Parathyroid adenoma (tissue), 2 donors: ENCODE data around the gene AGBL1.

Source experiments
- H2AFZ ChIP-seq: fragments of 300-600 bp; sonication (generic); one replicate; pipeline ENCODE4 v1.7.0; 2017; ENCODE audit warnings: antibody characterized with exemption, mild to moderate bottlenecking
- H3K27ac ChIP-seq: fragments of 300-600 bp; sonication (generic); one replicate; pipeline ENCODE4 v1.7.0; 2017
- H3K27me3 ChIP-seq: fragments of 300-600 bp; sonication (generic); one replicate; pipeline ENCODE4 v1.7.0; 2017; ENCODE audit warnings: low read length; ENCODE audit not compliant: control insufficient read depth, insufficient read depth
- H3K36me3 ChIP-seq: fragments of 300-600 bp; sonication (generic); one replicate; pipeline ENCODE4 v1.7.0; 2017; ENCODE audit warnings: low read length; ENCODE audit not compliant: control insufficient read depth, insufficient read depth
- H3K4me1 ChIP-seq: fragments of 300-600 bp; sonication (generic); one replicate; pipeline ENCODE4 v1.7.0; 2017; ENCODE audit warnings: control low read depth
- H3K4me2 ChIP-seq: fragments of 300-600 bp; sonication (generic); one replicate; pipeline ENCODE4 v1.7.0; 2017; ENCODE audit warnings: low read length
- H3K4me3 ChIP-seq: fragments of 300-600 bp; sonication (generic); one replicate; pipeline ENCODE4 v1.7.0; 2017; ENCODE audit warnings: low read depth, low read length
- H3K79me2 ChIP-seq: fragments of 300-600 bp; sonication (generic); one replicate; pipeline ENCODE4 v1.7.0; 2017; ENCODE audit warnings: control low read depth
- H3K9ac ChIP-seq: fragments of 300-600 bp; sonication (generic); one replicate; pipeline ENCODE4 v1.7.0; 2017; ENCODE audit warnings: mild to moderate bottlenecking
- H3K9me3 ChIP-seq: fragments of 300-600 bp; sonication (generic); one replicate; pipeline ENCODE4 v1.7.0; 2017; ENCODE audit warnings: low read length; ENCODE audit not compliant: control insufficient read depth
- CTCF ChIP-seq: fragments of 300-600 bp; sonication (generic); IDR thresholded peaks from one replicate; pipeline ENCODE4 v1.7.0; 2017; ENCODE audit warnings: antibody characterized with exemption, mild to moderate bottlenecking
- donor health status: primary hyperparathyroidism.

The AGBL1 gene

DNA sequence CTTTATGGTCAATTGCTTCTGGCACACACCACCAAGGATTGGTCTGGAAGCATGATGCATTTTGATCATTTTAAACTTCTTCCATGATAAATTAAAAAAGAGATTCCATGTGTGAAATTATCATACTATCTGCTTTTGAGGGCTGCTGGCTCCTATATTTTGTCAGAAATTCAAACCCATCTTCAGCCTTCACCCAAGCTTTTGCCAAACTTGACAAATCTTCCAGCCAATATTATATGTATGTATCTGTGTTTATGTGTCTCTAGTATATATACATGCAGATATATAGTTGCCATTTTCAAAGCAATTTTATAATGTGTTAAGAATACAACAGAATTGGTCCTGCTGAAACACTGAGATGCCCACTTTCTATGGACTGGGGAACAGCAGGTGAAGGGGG, 275.7 kb downstream of the AGBL1 start:
- Histone ChIP-seq H3K36me3 (no peaks in the 10 kb centered on the region), H3K4me2 (no peak overlapping the region)

GRCh38 chr15:86355801-86356200, 276.1 kb downstream of the AGBL1 start:
- Histone ChIP-seq H3K27me3 (no peaks in the 10 kb centered on the region), H3K36me3 (no peaks in the 10 kb centered on the region), H2AFZ (no peak overlapping the region), H3K9me3 (no peaks in the 10 kb centered on the region), H3K9ac (no peak overlapping the region), H3K4me1 (no peaks in the 10 kb centered on the region), H3K79me2 (no peaks in the 10 kb centered on the region), H3K27ac (no peak overlapping the region), H3K4me2 (no peak overlapping the region), H3K4me3 (no peak overlapping the region)
- no peak for TF ChIP-seq CTCF

More for the DNA sequence above, 275.7 kb downstream of the AGBL1 start:
- no peaks in the 10 kb centered on the region for H3K79me2 ChIP-seq
- no peak overlapping the region for H3K4me3 ChIP-seq
- H2AFZ ChIP-seq = no peak overlapping the region
- no peaks in the 10 kb centered on the region for H3K9me3 ChIP-seq
- no peak for TF ChIP-seq CTCF
- no peaks in the 10 kb centered on the region for H3K27me3 ChIP-seq
- H3K27ac ChIP-seq = no peak overlapping the region
- no peaks in the 10 kb centered on the region for H3K4me1 ChIP-seq
- H3K9ac ChIP-seq = no peak overlapping the region

DNA sequence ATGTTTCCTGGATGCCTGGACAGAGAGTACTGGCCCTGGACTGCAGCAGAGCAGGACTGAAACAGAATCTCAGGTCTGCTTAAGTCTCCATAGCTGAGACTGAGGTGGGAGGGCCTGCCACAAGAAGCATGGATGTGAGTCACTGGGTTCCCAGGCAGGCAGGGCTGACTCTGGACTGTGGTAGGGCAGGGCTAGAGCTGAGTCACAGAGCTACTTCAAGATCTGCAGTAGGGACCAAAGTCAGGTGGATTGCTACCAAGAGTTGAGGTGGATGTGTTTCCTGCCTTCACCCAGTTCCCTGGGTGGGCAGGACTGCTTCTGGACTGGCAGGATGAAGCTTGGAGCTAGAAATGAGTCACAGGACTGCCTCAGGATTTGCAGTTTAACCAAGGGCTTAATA, 282.9 kb downstream of the AGBL1 start:
- no peaks in the 10 kb centered on the region for H3K79me2 ChIP-seq
- H3K4me3 ChIP-seq = no peak overlapping the region
- no peaks in the 10 kb centered on the region for H3K36me3 ChIP-seq
- H3K27me3 ChIP-seq = no peaks in the 10 kb centered on the region
- H3K4me1 ChIP-seq = no peaks in the 10 kb centered on the region
- H3K27ac ChIP-seq = no peak overlapping the region
- H3K4me2 ChIP-seq = no peak overlapping the region
- TF ChIP-seq CTCF = no peak
- H3K9me3 ChIP-seq = no peaks in the 10 kb centered on the region
- H2AFZ ChIP-seq = no peak overlapping the region
- H3K9ac ChIP-seq = no peak overlapping the region

DNA sequence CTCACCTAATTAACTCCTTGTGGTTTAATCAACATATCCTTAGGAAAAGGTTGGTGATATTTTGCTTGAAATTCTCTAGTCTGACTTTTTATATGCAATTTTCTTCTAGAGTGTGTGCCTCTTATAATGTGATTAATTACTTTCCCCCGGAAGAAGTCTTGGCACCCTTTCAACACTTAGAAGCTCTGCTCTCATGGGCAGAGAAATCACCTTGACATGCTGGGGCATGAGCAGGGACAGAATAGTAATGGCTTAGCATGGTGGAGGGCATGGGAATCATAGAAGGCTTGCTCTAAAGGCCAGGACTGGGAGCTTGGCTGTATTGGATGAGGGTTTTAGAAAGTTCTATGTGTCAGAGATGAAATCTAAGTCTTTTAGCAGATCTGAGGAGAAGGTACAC, 293.5 kb downstream of the AGBL1 start:
- no peaks in the 10 kb centered on the region for H3K4me1 ChIP-seq
- no peak overlapping the region for H2AFZ ChIP-seq
- peaks cover 5% of the 10 kb centered on the region for H3K9me3 ChIP-seq
- H3K79me2 ChIP-seq = no peaks in the 10 kb centered on the region
- no peak overlapping the region for H3K9ac ChIP-seq
- H3K27me3 ChIP-seq = no peaks in the 10 kb centered on the region
- no peak for TF ChIP-seq CTCF
- H3K27ac ChIP-seq = no peak overlapping the region
- no peak overlapping the region for H3K4me3 ChIP-seq
- no peaks in the 10 kb centered on the region for H3K36me3 ChIP-seq
- H3K4me2 ChIP-seq = no peak overlapping the region

DNA sequence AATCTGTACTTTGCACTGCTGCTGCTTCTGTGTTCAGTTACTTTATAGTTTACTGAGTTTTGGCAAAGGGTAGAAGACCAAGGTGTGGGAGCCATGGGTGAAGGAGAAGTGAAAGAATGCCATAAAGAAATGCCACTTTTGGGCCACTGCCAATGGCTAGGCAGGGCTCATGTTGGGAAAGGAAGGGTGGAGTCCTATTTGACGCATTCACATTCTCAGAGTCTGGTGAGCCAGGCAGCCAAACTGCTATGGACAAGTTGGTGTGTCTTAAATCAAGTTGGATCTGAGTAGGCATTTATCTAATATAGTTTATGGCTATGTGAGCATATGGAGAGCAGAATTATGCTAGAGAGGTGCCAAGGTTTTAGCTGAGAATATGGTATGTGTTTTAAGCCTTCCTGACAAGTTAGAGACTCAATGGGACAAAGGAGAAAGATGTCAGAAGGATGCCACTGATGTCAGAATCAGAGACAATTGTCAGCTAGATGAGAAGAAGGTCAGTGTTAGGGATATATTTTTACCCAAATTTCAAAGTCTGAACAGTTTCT, 296.1 kb downstream of the AGBL1 start:
- H2AFZ ChIP-seq = no peak overlapping the region
- no peaks in the 10 kb centered on the region for H3K4me1 ChIP-seq
- H3K27me3 ChIP-seq = no peaks in the 10 kb centered on the region
- TF ChIP-seq CTCF = no peak
- H3K27ac ChIP-seq = no peak overlapping the region
- no peaks in the 10 kb centered on the region for H3K9me3 ChIP-seq
- H3K9ac ChIP-seq = no peak overlapping the region
- H3K4me3 ChIP-seq = no peak overlapping the region
- H3K36me3 ChIP-seq = no peaks in the 10 kb centered on the region
- no peak overlapping the region for H3K4me2 ChIP-seq
- no peaks in the 10 kb centered on the region for H3K79me2 ChIP-seq
